Stimulated activated CD4-positive, alpha-beta T cell treated with anti-CD3 and anti-CD28 coated beads, TNF-alpha, amount 100 ng/mL, for 24 hours (primary cell): Measurements from ENCODE around the gene TBX3.

ENCODE experiments used
- DNase-seq, 3 experiments: peaks; one replicate each; pipeline ENCODE4 v3.0.0-alpha.2; 2020; ENCODE audit warnings: low read depth in 3 of 3

TBX3 gene

GRCh38 chr12:114668151-114668885 is 15.7 kb downstream of the TBX3 start:
- peak in 1 of 3 experiments; percentile 27 for DNase-seq

GRCh38 chr12:114667669-114668150 is 16.3 kb downstream of the TBX3 start:
- DNase-seq: no peak

DNA sequence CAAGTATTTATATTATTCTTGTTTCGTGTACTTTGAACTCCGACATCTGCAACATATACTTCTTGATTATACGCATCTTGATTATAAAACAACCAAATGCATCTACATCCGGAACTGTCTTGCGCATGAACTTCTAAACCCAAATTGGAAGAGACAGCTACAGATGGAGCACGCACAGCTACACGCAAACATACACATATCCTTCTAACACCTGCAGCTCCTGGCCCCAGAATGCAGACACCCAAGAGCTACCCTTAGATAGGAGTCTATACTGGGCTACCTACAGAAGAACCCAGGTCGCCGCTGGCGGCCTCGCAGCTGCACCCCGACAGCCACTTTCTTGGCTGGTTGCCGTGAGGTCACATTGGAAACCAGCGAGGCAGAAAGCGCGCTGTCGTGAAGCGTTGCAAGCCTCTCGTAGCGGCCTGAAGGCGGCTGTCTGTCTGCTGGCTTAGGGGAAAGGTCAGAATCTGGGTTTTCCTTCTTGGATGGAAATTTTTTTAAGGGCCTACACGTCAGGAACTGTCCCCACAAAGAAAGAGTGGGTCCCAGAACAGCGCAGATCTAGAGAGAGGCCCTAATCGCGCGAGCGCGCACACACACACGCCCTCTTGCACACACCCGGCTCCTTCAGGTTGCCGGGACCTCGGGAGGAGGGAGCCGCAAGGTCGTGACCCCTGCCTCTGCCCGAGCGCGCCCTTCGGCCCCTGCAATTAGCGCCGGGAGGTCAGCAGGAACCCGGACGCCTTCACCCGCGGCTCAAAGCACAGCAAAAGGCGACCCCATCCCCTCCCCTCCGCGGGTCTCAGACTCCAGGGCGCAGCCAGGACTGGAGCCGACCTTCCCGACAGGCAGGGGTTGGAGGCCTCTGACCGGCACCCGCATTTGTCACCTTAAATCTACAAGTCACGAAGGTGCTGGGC is 17.0 kb downstream of the TBX3 start:
- no peak for DNase-seq

- no peak for DNase-seq
Observed at GRCh38 chr12:114665411-114666260, 18.3 kb downstream of the TBX3 start.

DNA sequence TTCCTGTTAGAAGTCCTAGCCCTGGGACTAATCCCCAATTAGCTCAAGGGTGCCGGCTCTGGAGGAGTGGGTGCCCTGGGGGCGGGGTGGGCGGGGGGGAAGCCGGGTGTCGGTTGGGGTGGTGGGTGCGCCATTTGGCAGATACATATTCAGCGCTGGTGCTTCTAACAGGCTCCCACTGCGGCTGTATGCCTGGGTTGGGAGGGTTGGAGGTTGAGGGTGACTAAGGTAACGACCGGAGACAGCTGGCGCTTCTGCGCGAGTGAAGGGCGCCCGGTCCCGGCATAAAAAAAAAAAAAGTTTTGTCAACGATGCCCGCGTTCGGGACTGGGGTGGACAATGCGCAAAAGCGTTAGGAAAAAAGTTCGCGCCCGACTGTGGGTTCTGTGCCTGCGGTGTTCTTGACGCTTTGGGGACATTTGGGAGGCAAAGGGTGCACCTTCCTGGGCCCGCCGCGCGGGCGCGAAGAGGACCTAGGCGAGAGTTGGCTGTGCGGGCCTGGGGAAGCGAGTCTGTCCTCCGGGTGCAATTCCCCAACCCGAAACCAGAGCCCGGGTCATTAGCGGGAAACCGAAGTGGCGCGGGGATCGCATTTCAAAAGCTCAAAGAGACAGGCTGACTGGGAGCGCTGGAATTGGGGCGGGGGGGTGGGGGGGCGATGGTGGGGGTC is 19.2 kb downstream of the TBX3 start:
- no peak for DNase-seq

DNA sequence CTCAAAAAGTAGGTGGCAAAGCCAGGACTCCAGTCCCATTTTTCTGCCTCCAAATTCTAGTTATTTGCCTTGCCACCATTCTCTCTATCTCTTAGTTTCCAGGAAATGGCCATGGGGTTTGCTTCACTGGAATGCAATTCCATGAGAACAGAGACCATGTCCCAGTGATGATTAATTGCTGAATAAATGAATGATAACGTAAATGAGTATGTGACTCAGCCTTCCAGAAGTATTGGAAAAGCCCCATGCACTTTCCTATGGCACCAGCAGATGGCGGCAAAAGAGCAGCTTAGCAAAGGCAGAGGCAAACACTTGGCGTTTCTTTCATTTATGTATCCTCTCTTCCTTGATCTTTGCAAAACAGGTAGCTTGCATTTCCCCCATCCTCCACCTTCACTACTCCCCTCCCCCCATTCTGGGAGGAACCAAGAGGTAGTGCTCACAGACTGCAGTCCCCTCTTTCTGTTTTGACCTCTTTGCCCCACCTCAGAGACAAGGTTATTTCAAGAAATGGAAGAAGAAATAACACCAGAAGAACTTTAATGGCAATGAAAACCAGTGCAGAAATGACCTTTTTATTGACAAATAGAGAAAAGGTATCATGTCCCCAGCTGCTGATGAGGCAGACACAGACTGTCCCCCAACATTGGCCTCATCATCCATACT is 21.3 kb downstream of the TBX3 start:
- peak; percentile 33 to 67 (median 43) for DNase-seq

- DNase-seq: no peak
Observed at GRCh38 chr12:114661245-114661644, 22.7 kb downstream of the TBX3 start.

DNA sequence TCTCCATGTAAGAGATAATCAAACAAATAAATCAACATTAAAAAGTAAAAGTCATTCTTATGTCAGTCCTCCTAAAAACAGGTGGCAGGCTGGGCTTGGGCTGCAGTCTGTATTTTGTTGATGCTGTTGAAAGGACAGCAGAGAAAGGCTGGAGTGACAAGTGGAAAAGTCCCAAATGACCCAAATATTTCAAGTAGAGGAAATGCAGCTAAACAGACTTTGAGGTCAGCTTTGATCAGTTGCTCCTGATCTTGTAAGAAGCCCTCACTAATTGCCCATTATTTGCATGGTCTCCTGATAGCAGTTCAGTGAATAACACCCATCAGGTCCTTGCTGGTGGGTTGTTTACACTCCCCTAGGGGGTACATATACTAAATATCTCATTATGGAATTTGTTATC is 24.9 kb downstream of the TBX3 start:
- no peak for DNase-seq

GRCh38 chr12:114658002-114658441 is 26.0 kb downstream of the TBX3 start:
- no peak for DNase-seq

DNA sequence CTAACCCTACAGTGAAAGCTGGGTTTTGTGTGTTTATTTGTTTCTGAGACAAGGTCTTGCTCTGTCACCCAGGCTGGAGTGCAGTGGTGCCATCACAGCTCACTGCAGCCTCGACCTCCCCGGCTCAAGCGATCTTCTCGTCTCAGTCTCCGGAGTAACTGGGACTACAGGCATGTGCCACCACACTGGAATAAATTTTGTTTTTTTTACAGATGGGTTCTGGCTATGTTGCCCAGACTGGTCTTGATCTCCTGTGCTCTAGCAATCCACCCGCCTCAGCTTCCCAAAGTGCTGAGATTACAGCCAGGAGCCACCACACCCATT is 26.4 kb downstream of the TBX3 start:
- DNase-seq: no peak

DNA sequence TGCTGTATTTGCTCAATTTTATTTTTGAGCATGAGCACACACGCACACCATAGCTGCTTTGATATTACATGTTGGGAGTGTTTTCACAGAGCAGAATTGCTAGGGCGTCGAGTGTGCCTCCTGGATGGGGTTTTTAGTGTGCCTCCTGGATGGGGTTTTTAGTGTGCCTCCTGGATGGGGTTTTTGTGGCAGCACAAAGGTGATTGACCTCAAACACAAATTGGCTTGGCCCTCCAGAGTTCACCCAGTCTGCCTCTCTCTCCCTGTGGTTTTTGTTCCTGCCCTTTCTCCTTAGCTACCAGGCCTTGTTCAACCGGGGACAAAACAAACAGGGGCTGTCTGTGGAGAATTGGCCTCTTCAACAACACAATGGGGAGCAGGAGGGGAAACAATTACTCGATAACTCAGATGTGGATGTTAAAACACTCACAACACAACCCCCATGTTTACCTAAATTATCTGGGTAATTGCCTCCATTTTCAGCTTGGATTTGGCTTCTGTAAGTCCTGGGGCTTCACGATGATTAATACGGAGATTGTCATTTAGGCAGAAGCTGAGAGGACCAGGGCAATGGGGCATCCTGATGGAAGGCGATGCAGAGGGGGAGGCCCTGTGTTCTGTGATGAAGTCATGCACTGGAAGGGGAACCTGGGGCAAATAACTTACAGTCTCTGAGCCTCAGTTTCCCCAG is 26.9 kb downstream of the TBX3 start:
- no peak for DNase-seq

- no peak for DNase-seq
Observed at GRCh38 chr12:114655934-114656749, 27.8 kb downstream of the TBX3 start.

- DNase-seq: no peak
Observed at GRCh38 chr12:114649585-114649984, 34.4 kb downstream of the TBX3 start.

DNA sequence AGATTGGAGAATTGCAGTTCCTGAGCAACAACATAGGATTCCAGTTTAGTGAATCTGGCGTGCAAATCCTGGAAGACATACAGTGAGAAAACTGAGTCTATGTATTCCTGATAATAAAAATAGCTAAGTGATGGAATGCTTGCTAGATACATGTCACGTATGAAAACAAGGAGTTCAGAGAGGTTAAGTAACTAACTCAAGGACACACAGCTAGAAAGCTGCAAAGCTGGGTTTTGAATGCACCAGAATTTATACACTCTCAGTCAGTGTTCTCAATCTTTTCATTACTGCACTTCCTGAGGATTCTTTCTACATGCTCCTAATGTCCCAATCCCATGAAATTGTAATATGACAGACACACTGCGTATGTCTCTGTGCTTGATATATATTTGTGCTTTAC is 35.3 kb downstream of the TBX3 start:
- no peak for DNase-seq

GRCh38 chr12:114638790-114639435 is 45.1 kb downstream of the TBX3 start:
- DNase-seq: no peak

DNA sequence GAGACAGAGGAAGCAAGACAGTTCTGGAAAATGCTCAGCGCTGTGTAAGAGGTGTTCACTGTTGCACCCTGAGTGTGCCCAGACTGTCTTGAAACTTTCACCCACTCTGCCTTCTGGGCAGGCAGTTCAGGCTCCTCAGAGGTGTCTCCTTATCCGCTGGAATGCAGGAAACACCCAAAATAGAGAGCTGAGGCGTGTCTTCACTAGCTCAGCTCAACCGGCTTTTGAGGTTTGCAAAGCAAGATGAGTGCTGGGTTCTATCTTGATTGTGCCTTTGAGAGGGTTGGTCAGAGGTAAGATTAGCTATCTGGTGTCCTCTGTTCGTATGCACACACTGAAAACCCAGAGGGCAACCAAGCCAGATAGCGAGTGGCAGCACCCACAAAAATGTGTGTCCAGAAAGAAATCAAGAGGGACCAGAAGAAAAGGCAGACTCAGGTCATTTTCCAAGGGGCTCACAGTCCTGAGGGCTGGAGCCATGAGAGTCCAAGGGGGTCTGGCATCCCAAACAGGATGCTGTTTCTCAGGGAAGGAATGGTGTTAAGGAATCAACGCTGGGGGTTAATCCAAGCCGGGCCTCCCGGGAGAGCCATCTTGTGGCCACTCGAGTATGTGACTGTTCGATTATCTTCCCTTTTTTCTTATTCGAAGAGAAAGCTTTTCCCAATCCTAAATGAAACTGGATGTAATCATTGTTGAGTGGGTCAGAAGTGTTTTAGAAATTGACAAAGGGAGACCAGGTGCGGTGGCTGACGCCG is 47.1 kb downstream of the TBX3 start:
- no peak for DNase-seq

GRCh38 chr12:114631242-114631641 is 52.7 kb downstream of the TBX3 start:
- DNase-seq: no peak

DNA sequence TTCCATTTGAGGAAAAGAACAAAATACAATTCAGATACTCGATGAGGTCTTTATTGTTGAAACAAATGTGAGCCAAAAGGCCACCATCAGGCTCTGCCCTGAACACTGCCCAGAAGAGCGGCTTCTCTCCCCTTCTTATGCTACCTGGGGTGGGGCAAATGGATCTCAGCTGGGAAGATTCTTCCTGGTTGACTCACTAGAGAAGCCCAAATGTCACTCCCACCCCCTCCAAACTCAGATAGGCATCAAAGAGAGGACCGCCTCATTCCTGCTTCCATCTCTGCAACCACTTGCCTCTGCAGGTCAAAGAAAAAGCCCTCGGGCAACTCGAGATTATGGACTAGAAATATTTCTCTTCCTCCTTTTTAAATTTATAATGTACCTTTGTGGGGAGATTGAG is 55.8 kb downstream of the TBX3 start:
- DNase-seq: no peak
